ENCODE data around the gene ERICH6B.

DNA sequence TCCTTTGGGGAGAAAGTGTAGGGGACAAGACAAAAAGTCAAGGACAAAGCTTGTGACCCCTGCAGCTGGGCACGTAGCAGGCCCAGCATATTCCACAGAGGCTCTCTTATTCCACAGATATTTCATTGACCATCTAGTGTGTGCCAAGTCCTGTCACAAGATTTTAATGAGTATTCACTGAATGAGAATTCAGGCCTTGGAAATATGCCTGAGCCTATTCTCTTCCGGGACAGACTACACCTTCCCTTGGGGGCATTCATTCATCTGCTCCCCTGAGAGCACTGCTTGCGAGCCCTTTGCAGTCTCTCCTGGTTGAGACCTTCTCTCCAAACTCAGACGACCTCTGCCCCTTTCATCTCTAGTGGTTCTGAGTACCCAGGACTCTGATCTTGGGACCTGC is 25.5 kb downstream of the ERICH6B start:
- no peak for TF ChIP-seq POLR2AphosphoS5 (IDR thresholded peaks at IDR 0.05)
- no peak for TF ChIP-seq CTCF (IDR thresholded peaks at IDR 0.05)
- no peak for TF ChIP-seq EP300 (IDR thresholded peaks at IDR 0.05)
- TF ChIP-seq POLR2A (IDR thresholded peaks at IDR 0.05) = no peak

Data from gastroesophageal sphincter (tissue), 3 donors.